Endothelial cell of umbilical vein (primary cell): Measurements from ENCODE around the gene MRPS14. TPM values are rescaled to one million over a fixed set of nuclear protein-coding genes. Genes with fewer than 3 reads are reported as not detected.

Source experiments
- BruUV-seq: library from RNA; stranded (reverse); fragments of 400-500 nt; replicated peaks from 2 replicates; lab custom pipeline; 2021; lab: Mats Ljungman, UMichigan
- CTCF ChIA-PET: fragments of 300-600, 350-600 bp; sonication (Branson Sonifier 250); formaldehyde crosslinking; loops from one replicate; lab custom pipeline; 2021; ENCODE audit warnings: antibody characterized with exemption, inconsistent platforms; lab: Charles Lee
- POLR2A ChIA-PET: fragments of 300-600, 350-600 bp; sonication (Branson Sonifier 250); formaldehyde crosslinking; loops from one replicate; lab custom pipeline; 2021; ENCODE audit warnings: antibody characterized with exemption, inconsistent platforms; lab: Charles Lee
- DNase-seq: peaks from one replicate; pipeline ENCODE4 v3.0.0-alpha.2; 2011; ENCODE audit warnings: low read depth, low spot score
- FAIRE-seq: peaks from 2 replicates; lab custom pipeline; 2011; peaks lifted over from hg19 to GRCh38; lab: Jason Lieb, UNC
- H2AFZ ChIP-seq: 2 replicates; pipeline ENCODE4 v1.6.0; 2012; ENCODE audit warnings: low read depth, low read length, control low read depth, inconsistent platforms
- H3K27ac ChIP-seq: 2 replicates; pipeline ENCODE4 v1.5.1; 2011; ENCODE audit warnings: low read depth, mild to moderate bottlenecking, control low read depth, low read length, moderate library complexity; ENCODE audit not compliant: insufficient read depth
- H3K27me3 ChIP-seq, 2 experiments: 2 replicates each; pipeline versions ENCODE4 v1.6.0 to v1.6.1; 2011; ENCODE audit warnings: low read length in 2 of 2, mixed read lengths in 1 of 2; ENCODE audit not compliant: control insufficient read depth in 2 of 2, insufficient read depth in 2 of 2
- H3K36me3 ChIP-seq, 2 experiments: 2 replicates in 1 of 2; 3 replicates in 1 of 2; pipeline ENCODE4 v1.5.1; 2011; ENCODE audit warnings: low read length in 2 of 2, mild to moderate bottlenecking in 1 of 2, moderate library complexity in 1 of 2; ENCODE audit not compliant: control insufficient read depth in 2 of 2, insufficient read depth in 2 of 2; ENCODE audit errors: extremely low read depth in 1 of 2
- H3K4me1 ChIP-seq: 3 replicates; pipeline ENCODE4 v1.5.1; 2011; ENCODE audit warnings: mild to moderate bottlenecking, low read length; ENCODE audit not compliant: control insufficient read depth, insufficient read depth; ENCODE audit errors: extremely low read depth
- H3K4me2 ChIP-seq: 2 replicates; pipeline ENCODE4 v1.6.1; 2011; ENCODE audit warnings: low read length, control low read depth, mixed read lengths; ENCODE audit not compliant: insufficient read depth
- H3K4me3 ChIP-seq, 3 experiments: fragments of 200-600 bp in 1 of 3; sonication (generic), shearing (Covaris generic) in 1 of 3; replicated peaks in 1 of 3; 2 replicates each; pipeline ENCODE4 v1.5.1; 2011 to 2016; ENCODE audit warnings: control low read depth in 3 of 3, low read length in 3 of 3, mild to moderate bottlenecking in 2 of 3, inconsistent platforms in 1 of 3, low read depth in 1 of 3, moderate library complexity in 1 of 3; ENCODE audit not compliant: insufficient read depth in 1 of 3
- H3K79me2 ChIP-seq: 2 replicates; pipeline ENCODE4 v1.6.0; 2012; ENCODE audit warnings: low read length, inconsistent platforms; ENCODE audit not compliant: control insufficient read depth, insufficient read depth
- H3K9ac ChIP-seq: replicated peaks from 2 replicates; pipeline ENCODE3; 2011; ENCODE audit warnings: low read length, control low read depth; ENCODE audit not compliant: insufficient read depth; ENCODE audit errors: extremely low read depth
- H3K9me1 ChIP-seq: replicated peaks from 3 replicates; pipeline ENCODE4 v1.6.0; 2011; ENCODE audit warnings: mild to moderate bottlenecking, low read length; ENCODE audit not compliant: control insufficient read depth, insufficient read depth; ENCODE audit errors: extremely low read depth
- H3K9me3 ChIP-seq: replicated peaks from 2 replicates; pipeline ENCODE4 v1.5.1; 2012; ENCODE audit warnings: low read length, inconsistent platforms; ENCODE audit not compliant: control insufficient read depth, insufficient read depth
- H4K20me1 ChIP-seq: replicated peaks from 2 replicates; pipeline ENCODE3; 2011; ENCODE audit warnings: mild to moderate bottlenecking, low read length; ENCODE audit not compliant: control insufficient read depth, insufficient read depth; ENCODE audit errors: extremely low read depth
- CTCF ChIP-seq, 2 donors: IDR thresholded peaks; 1 replicate in 1 of 2; 2 replicates in 1 of 2; pipeline ENCODE4 v1.5.1; 2011; ENCODE audit warnings: low read length in 2 of 2, mild to moderate bottlenecking in 2 of 2, moderate library complexity in 2 of 2, control low read depth in 1 of 2, inconsistent platforms in 1 of 2, low read depth in 1 of 2; ENCODE audit not compliant: insufficient read depth in 1 of 2; ENCODE audit errors: extremely low read depth in 1 of 2
- EZH2 ChIP-seq: IDR thresholded peaks from 2 replicates; pipeline ENCODE4 v1.6.1; 2012; ENCODE audit warnings: borderline replicate concordance, low read depth, mild to moderate bottlenecking, moderate library complexity, low read length, inconsistent platforms; ENCODE audit not compliant: severe bottlenecking
- GATA2 ChIP-seq: IDR thresholded peaks from 2 replicates; pipeline ENCODE4 v1.7.0; 2011; ENCODE audit warnings: low read depth, mild to moderate bottlenecking, moderate library complexity, mixed read lengths, low read length; ENCODE audit not compliant: insufficient read length, insufficient read depth
- MAX ChIP-seq: IDR thresholded peaks from 2 replicates; pipeline ENCODE4 v1.6.1; 2011; ENCODE audit not compliant: insufficient read depth, insufficient read length
- MYC ChIP-seq: IDR thresholded peaks from one replicate; pipeline ENCODE4 v1.6.1; 2011; ENCODE audit warnings: mild to moderate bottlenecking, low read depth, low read length
- POLR2A ChIP-seq: IDR thresholded peaks from 2 replicates; pipeline ENCODE4 v1.6.1; 2012; ENCODE audit warnings: low read depth, mild to moderate bottlenecking, control low read depth, low read length
- dilution Hi-C: fragments of 300-500 bp; cut with MboI; formaldehyde crosslinking; loops from one replicate; pipeline ENCODE4 v1.15.0; 2019; ENCODE audit warnings: low sequenced_read_pairs; ENCODE audit not compliant: extremely low pct_ligation_motif_present
- intact Hi-C: fragments of 100-400 bp; cut with micrococcal nuclease; formaldehyde crosslinking; loops from one replicate; pipeline ENCODE4 v1.10.0; 2022
- polyA plus RNA-seq, 4 experiments: library from polyadenylated mRNA; depleted of rRNA in 3 of 4; stranded (reverse) in 3 of 4; unstranded in 1 of 4; fragments of >200 nt; gene quantifications; 2 replicates each; pipeline versions ENCODE4 v1.2.1 to v1.2.3, GENCODE V29; 2011 to 2012; ENCODE audit warnings: missing spikeins in 1 of 4
- total RNA-seq: library from RNA; stranded (reverse); gene quantifications from 2 replicates; pipeline ENCODE4 v1.2.3, GENCODE V29; 2021

MRPS14 gene
- total and polyA plus RNA-seq, 2 donors (not counting 3 experiments of a cell fraction or from before 2014, with no cell fraction given), result 29.5 to 31.8 TPM

DNA sequence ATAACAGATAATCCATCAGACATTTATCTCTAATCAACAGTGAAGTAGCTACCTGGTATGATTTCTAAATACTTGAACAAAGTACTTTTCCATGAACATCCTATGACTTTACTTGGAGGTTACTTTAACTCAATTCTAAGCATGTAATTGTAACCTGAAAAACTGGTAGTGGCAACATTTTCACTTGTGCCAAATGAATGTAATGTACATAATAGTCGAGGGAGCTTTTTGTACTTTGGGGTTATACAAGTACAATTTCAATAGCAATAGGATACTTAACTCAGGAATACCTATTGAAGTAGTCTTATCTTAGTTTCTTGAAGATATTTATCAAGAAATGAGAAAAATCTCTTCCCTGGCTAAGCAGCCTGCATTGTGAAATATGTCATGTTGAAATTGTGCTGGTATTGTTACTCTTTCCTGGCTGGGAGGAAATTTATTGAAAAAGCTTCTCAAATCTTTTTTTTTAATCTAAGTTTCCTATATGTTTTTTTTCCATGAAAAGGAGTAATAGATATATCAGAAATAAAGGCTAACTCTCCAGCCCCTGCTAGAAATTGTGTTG, 57.1 kb downstream of the MRPS14 start:
- ChIA-PET CTCF (interaction anchor here (1.0 to 1.3 kb wide), 3 partner anchors 11 to 17 kb away, joined by 3 to 5 read pairs (median 5); no protein-coding TSS in a partner anchor), POLR2A (no interaction called here)
- dilution Hi-C loops, result no loop called here
- no peak for FAIRE-seq
- no peak overlapping the region for H3K4me3 ChIP-seq
- DNase-seq, result peak; percentile 6
- no peak overlapping the region for H3K4me2 ChIP-seq
- H3K4me1 ChIP-seq, result peaks cover 28% of the 10 kb centered on the region
- H2AFZ ChIP-seq, result no peak overlapping the region
- H3K27me3 ChIP-seq, result no peaks in the 10 kb centered on the region
- intact Hi-C loops, result no loop called here
- H3K9me3 ChIP-seq, result no peaks in the 10 kb centered on the region
- no peaks in the 10 kb centered on the region for H3K36me3 ChIP-seq
- no peaks in the 10 kb centered on the region for H3K79me2 ChIP-seq
- no peak for TF ChIP-seq EZH2
- no peak for TF ChIP-seq MAX
- TF ChIP-seq POLR2A, result no peak
- TF ChIP-seq CTCF (IDR thresholded peaks at IDR 0.05; ENCODE audit: extremely low read depth in 1 of 2, insufficient read depth in 1 of 2, low read depth in 1 of 2, low read length in 2 of 2), result no peak
- no peak for TF ChIP-seq GATA2
- TF ChIP-seq MYC, result no peak
- H3K27ac ChIP-seq, result no peak overlapping the region
- no peaks in the 10 kb centered on the region for H4K20me1 ChIP-seq
- no TSS peak for BruUV-seq
- no peaks in the 10 kb centered on the region for H3K9me1 ChIP-seq
- H3K9ac ChIP-seq, result no peak overlapping the region
